Stomach (tissue), 9 donors: Measurements from ENCODE around the gene ABCA12. TPM values are rescaled to one million over a fixed set of nuclear protein-coding genes. Genes with fewer than 3 reads are reported as not detected.
A peak's percentile ranks its signal among the peaks of the same experiment; 100 is the strongest.

ENCODE experiments used
- DNase-seq, 2 donors: peaks; one replicate each; pipeline versions ENCODE4 v3.0.0 to v3.0.0-alpha.2; 2013 to 2019
- H3K27ac ChIP-seq, 5 donors: fragments of 200-600 bp in 4 of 5; sonication (generic) in 4 of 5; one replicate each; pipeline ENCODE4 v1.5.1; 2013 to 2019; ENCODE audit warnings: mild to moderate bottlenecking in 1 of 5, moderate library complexity in 1 of 5
- H3K27me3 ChIP-seq, 3 donors: fragments of 200-600 bp; sonication (generic); one replicate each; pipeline ENCODE4 v1.5.1; 2017 to 2019; ENCODE audit warnings: mixed run types in 1 of 3
- H3K36me3 ChIP-seq, 4 donors: fragments of 200-600 bp; sonication (generic); 1 replicate in 3 of 4; 2 replicates in 1 of 4; pipeline ENCODE4 v1.5.1; 2016 to 2019
- H3K4me1 ChIP-seq, 4 donors: fragments of 200-600 bp; sonication (generic); one replicate each; pipeline ENCODE4 v1.5.1; 2016 to 2019
- H3K4me3 ChIP-seq, 4 donors: fragments of 200-600 bp; sonication (generic) in 3 of 4; one replicate each; pipeline ENCODE4 v1.5.1; 2016 to 2019; ENCODE audit warnings: mild to moderate bottlenecking in 1 of 4
- H3K9me3 ChIP-seq, 4 donors: fragments of 200-600 bp; sonication (generic); one replicate each; pipeline ENCODE4 v1.5.1; 2016 to 2019
- EP300 ChIP-seq: sonication (generic); formaldehyde crosslinking; IDR thresholded peaks from one replicate; pipeline ENCODE4 v1.6.1; 2017; ENCODE audit warnings: antibody characterized with exemption
- POLR2A ChIP-seq, 4 donors: fragments of 450-650 bp; IDR thresholded peaks; one replicate each; pipeline ENCODE4 v1.6.1; 2016; ENCODE audit warnings: antibody characterized with exemption in 4 of 4, control low read depth in 2 of 4, mild to moderate bottlenecking in 1 of 4, moderate library complexity in 1 of 4
- POLR2AphosphoS5 ChIP-seq, 3 donors: sonication (generic); formaldehyde crosslinking; IDR thresholded peaks; one replicate each; pipeline ENCODE4 v1.6.1; 2016; ENCODE audit warnings: antibody characterized with exemption in 3 of 3
- WGBS, 5 donors: extraction: QIAGEN DNeasy Blood & Tissue Kit in 3 of 5; methylation state at CpG; one replicate each; pipeline versions ENCODE4 v1.1.5 to v1.1.7; 2013 to 2018; 5-methylcytosine and 5-hydroxymethylcytosine counted together
- intact Hi-C: fragments of 100-400 bp; cut with DNase I; formaldehyde crosslinking; loops from one replicate; pipeline ENCODE4 v1.15.1; 2023; ENCODE audit warnings: low total_unique reads
- polyA plus RNA-seq, 3 donors: library from polyadenylated mRNA; stranded (reverse); fragments of 200-250 nt; gene quantifications; one replicate each; pipeline ENCODE4 v1.2.3, GENCODE V29; 2013
- total RNA-seq, 5 donors: library from RNA; depleted of rRNA; stranded (reverse); fragments of >200 nt; gene quantifications; one replicate each; pipeline versions ENCODE4 v1.1.0 to v1.2.3, GENCODE V29; 2014 to 2016
- TF ChIP-seq, protein P1 (sequence below), 7 experiments: fragments of 450-650 bp in 4 of 7; fragments of 200-600 bp in 3 of 7; sonication (generic) in 3 of 7; IDR thresholded peaks; one replicate each; pipeline ENCODE4 v1.5.1; 2016 to 2019; ENCODE audit warnings: antibody characterized with exemption in 7 of 7, control low read depth in 2 of 7, mild to moderate bottlenecking in 1 of 7
- donor health status: healthy with polysubstance abuse.
- donor health status: Bipolar disorder and iron deficiency.
- donor health status: healthy.

The ABCA12 gene
- total and polyA plus RNA-seq, 8 donors = under 0.01 to 1.8 (median 0.15) TPM; not detected in 4

DNA sequence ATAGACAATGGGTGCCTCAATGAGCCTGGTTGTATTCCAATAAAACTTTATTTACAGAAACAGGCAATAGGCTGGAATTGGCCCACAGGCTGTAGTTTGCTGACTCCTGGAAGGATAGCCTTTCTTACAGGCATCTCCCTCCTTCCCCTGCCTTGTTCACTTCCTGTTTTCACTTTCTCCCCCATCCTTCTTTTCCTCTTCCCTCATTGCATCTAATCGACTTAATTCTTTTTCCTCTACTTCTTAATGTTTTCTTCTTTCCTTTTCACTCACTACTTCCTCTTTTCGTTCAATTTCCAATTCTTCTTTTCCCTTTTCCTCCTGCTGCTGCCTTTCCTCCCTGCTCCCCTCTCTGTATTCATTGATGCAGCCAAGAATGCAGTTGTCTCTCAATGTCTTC lies 70.0 kb downstream of the ABCA12 start:
- Histone ChIP-seq H3K4me1 (no peaks in the 10 kb centered on the region), H3K36me3 (no peaks in the 10 kb centered on the region), H3K27me3 (no peaks in the 10 kb centered on the region), H3K9me3 (no peaks in the 10 kb centered on the region), H3K4me3 (no peak overlapping the region), H3K27ac (no peak overlapping the region)
- intact Hi-C loops = no loop called here
- DNase-seq = no peak
- TF ChIP-seq EP300 (no peak), POLR2A (IDR thresholded peaks at IDR 0.05) (no peak), POLR2AphosphoS5 (IDR thresholded peaks at IDR 0.05) (no peak)
- TF ChIP-seq, protein P1, sequence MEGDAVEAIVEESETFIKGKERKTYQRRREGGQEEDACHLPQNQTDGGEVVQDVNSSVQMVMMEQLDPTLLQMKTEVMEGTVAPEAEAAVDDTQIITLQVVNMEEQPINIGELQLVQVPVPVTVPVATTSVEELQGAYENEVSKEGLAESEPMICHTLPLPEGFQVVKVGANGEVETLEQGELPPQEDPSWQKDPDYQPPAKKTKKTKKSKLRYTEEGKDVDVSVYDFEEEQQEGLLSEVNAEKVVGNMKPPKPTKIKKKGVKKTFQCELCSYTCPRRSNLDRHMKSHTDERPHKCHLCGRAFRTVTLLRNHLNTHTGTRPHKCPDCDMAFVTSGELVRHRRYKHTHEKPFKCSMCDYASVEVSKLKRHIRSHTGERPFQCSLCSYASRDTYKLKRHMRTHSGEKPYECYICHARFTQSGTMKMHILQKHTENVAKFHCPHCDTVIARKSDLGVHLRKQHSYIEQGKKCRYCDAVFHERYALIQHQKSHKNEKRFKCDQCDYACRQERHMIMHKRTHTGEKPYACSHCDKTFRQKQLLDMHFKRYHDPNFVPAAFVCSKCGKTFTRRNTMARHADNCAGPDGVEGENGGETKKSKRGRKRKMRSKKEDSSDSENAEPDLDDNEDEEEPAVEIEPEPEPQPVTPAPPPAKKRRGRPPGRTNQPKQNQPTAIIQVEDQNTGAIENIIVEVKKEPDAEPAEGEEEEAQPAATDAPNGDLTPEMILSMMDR (IDR thresholded peaks at IDR 0.05) = no peak
- WGBS, 5 donors = 59 to 80% (median 59%) methylated on average over 2 of the region's 2 CpGs

DNA sequence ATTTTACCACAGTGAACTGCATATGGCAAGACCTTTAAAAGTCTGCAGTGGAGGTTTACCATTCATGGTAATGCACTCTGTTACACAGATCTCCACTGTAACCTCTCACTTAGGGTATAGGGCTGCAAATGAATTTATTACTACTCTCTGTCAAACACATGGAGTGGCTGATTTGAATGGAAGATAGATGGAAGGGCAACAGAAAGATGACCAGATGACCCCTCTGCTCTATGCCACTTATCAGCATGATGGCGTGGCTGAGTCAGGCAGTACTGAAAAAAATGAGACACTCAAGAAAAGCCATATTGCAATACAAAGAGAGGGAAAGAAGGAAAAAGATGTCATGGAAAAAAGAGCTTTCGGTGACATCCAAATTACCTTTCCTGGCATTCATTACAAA lies 72.3 kb downstream of the ABCA12 start:
- no peak for DNase-seq
- Histone ChIP-seq H3K36me3 (no peaks in the 10 kb centered on the region), H3K4me3 (no peak overlapping the region), H3K27me3 (no peaks in the 10 kb centered on the region), H3K27ac (no peak overlapping the region), H3K4me1 (no peaks in the 10 kb centered on the region), H3K9me3 (no peaks in the 10 kb centered on the region)
- intact Hi-C loops = no loop called here
- 46 to 79% (median 61%) methylated on average over 2 of the region's 2 CpGs for WGBS, 5 donors
- TF ChIP-seq EP300 (no peak), POLR2A (IDR thresholded peaks at IDR 0.05) (no peak), POLR2AphosphoS5 (IDR thresholded peaks at IDR 0.05) (no peak)
- TF ChIP-seq, protein P1 (IDR thresholded peaks at IDR 0.05) = no peak

DNA sequence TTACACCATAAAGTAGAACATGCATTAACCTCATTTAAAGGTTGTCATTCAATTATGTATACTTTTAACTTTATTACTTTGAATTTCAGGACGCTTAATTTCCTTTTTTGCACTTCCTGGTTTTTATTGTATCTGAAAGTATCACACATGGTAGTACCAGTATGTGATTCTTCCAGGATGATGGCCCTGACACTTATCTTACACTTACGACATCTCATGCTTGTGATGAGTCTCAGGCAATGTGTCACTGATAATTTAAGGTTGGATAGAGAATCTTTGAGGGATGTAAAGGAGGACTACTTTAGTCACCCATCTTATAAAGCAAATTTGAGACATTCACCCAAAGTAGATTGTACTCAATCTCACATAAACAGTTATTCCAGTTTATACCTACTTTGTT lies 74.9 kb downstream of the ABCA12 start:
- 62 to 78% (median 65%) methylated on average over 2 of the region's 2 CpGs for WGBS, 5 donors
- H3K4me1 ChIP-seq = no peaks in the 10 kb centered on the region
- no peaks in the 10 kb centered on the region for H3K27me3 ChIP-seq
- no peaks in the 10 kb centered on the region for H3K36me3 ChIP-seq
- H3K4me3 ChIP-seq = no peak overlapping the region
- no peaks in the 10 kb centered on the region for H3K9me3 ChIP-seq
- H3K27ac ChIP-seq = no peak overlapping the region
- intact Hi-C loops = no loop called here
- DNase-seq = no peak
- no peak for TF ChIP-seq POLR2AphosphoS5 (IDR thresholded peaks at IDR 0.05)
- TF ChIP-seq, protein P1 (IDR thresholded peaks at IDR 0.05) = no peak
- no peak for TF ChIP-seq POLR2A (IDR thresholded peaks at IDR 0.05)
- no peak for TF ChIP-seq EP300

DNA sequence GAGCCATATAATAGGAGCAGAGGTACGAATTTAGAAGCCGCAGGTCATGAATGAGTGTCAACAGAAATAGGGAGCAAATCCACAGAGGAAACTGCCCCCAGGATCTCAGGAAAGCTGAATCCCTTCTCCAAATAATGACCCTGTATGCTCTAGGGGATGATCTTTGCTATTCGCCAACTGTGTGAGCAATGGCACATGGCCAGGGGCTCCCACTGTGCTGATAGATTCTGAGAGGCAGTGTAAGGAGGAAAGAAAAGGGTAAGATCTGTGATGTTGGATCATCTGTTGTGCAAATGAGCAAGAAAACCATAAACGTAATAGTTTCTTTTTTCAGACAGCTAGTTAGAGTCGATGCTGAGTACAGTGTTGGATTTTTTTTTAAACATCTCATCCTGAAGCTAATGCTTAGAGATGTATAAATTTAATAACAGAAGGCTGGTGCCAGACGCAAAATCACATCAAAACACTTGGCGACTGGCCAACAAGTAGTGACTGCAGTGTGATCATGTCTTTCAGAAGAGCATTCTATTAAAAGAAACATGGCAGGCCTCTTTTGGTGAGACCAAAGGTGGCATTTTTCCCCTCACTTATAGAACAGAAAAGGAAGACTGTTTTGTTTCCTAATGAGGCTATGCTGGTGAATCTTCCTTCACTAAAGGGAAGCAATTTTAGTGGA lies 77.4 kb downstream of the ABCA12 start:
- no peak for TF ChIP-seq EP300
- TF ChIP-seq POLR2AphosphoS5 (IDR thresholded peaks at IDR 0.05) = no peak
- TF ChIP-seq POLR2A (IDR thresholded peaks at IDR 0.05) = no peak
- TF ChIP-seq, protein P1 (IDR thresholded peaks at IDR 0.05) = no peak
- Histone ChIP-seq H3K4me1 (no peaks in the 10 kb centered on the region), H3K36me3 (no peaks in the 10 kb centered on the region), H3K9me3 (no peaks in the 10 kb centered on the region), H3K27me3 (no peaks in the 10 kb centered on the region), H3K4me3 (no peak overlapping the region), H3K27ac (no peak overlapping the region)
- intact Hi-C loops = no loop called here
- peak in 1 of 2 donors; percentile 13 for DNase-seq
- 62 to 70% (median 65%) methylated on average over 7 of the region's 7 CpGs for WGBS, 5 donors
